ENCODE results near the gene TRHDE.

DNA sequence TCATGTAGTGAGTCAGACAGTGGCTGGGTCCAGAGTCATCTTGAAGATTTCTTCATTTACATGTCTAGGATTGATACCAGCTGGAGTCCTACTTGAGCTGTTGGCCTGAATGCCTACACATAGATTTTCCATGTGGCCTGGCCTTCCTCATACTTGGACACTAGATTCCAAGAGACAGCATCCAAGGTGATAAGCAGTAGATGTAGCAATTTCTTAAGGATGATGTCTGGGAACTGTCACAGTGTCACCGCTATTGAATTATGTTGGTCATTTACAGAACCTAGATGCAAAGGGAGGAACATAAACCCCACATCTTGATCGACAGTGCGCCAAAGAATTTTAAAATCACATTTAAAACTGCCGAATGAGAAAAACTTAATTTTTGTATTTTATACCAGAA, 412.3 kb downstream of the TRHDE start:
- TF ChIP-seq EZH2 (IDR thresholded peaks at IDR 0.05; ENCODE audit: low read length, missing control alignments) = no peak
- TF ChIP-seq, protein P1, sequence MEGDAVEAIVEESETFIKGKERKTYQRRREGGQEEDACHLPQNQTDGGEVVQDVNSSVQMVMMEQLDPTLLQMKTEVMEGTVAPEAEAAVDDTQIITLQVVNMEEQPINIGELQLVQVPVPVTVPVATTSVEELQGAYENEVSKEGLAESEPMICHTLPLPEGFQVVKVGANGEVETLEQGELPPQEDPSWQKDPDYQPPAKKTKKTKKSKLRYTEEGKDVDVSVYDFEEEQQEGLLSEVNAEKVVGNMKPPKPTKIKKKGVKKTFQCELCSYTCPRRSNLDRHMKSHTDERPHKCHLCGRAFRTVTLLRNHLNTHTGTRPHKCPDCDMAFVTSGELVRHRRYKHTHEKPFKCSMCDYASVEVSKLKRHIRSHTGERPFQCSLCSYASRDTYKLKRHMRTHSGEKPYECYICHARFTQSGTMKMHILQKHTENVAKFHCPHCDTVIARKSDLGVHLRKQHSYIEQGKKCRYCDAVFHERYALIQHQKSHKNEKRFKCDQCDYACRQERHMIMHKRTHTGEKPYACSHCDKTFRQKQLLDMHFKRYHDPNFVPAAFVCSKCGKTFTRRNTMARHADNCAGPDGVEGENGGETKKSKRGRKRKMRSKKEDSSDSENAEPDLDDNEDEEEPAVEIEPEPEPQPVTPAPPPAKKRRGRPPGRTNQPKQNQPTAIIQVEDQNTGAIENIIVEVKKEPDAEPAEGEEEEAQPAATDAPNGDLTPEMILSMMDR (conservative IDR thresholded peaks at IDR 0.05 in 1 of 2, IDR thresholded peaks at IDR 0.05 in 1 of 2; ENCODE audit: low read depth in 1 of 2, low read length in 2 of 2) = no peak

Measured in fibroblast of lung (primary cell).